ENCODE results near the gene CBR1.

DNA sequence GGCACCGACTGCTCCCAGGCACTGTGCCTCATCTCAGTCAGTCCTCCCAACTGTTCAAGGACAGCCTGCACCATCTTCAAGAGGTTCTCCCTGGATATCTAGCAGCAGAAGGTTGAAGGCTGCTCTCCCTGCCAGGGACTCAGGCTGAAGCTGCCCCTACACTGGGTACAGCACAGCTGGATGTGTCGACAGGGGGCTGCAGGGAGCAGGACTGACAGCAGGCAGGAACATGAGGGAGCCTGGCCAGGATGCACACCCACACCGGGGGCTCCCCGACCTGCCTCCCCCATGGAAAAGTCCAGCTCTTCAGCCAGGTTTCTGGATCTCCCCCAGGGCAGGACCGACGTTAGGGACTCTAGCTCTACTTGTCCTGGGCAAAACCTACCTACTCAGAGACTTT, 30.0 kb upstream of the CBR1 start:
- TF ChIP-seq, protein P1, sequence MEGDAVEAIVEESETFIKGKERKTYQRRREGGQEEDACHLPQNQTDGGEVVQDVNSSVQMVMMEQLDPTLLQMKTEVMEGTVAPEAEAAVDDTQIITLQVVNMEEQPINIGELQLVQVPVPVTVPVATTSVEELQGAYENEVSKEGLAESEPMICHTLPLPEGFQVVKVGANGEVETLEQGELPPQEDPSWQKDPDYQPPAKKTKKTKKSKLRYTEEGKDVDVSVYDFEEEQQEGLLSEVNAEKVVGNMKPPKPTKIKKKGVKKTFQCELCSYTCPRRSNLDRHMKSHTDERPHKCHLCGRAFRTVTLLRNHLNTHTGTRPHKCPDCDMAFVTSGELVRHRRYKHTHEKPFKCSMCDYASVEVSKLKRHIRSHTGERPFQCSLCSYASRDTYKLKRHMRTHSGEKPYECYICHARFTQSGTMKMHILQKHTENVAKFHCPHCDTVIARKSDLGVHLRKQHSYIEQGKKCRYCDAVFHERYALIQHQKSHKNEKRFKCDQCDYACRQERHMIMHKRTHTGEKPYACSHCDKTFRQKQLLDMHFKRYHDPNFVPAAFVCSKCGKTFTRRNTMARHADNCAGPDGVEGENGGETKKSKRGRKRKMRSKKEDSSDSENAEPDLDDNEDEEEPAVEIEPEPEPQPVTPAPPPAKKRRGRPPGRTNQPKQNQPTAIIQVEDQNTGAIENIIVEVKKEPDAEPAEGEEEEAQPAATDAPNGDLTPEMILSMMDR (conservative IDR thresholded peaks at IDR 0.05; ENCODE audit: low read length), result no peak
- TF ChIP-seq EZH2phosphoT487 (IDR thresholded peaks at IDR 0.05; ENCODE audit: borderline replicate concordance, low read depth, low read length), result no peak

Data from OCI-LY7 (cell line).